ENCODE data around the gene CCDC88C.

CCDC88C gene

GRCh38 chr14:91300957-91301356, 116.7 kb downstream of the CCDC88C start:
- H3K4me3 ChIP-seq (ENCODE audit: low read length), result no peak overlapping the region
- H3K27ac ChIP-seq (ENCODE audit: low read length), result no peak overlapping the region
- H3K4me1 ChIP-seq (ENCODE audit: control insufficient read depth, low read depth, low read length), result peaks cover 20% of the 10 kb centered on the region
- no peak overlapping the region for H3K9ac ChIP-seq (ENCODE audit: low read length)
- H3K27me3 ChIP-seq (ENCODE audit: control insufficient read depth, insufficient read depth, low read length), result peaks cover 5% of the 10 kb centered on the region
- H3K36me3 ChIP-seq (ENCODE audit: control insufficient read depth, low read depth, low read length), result peaks cover 28% of the 10 kb centered on the region
- H3K9me3 ChIP-seq (ENCODE audit: control insufficient read depth, low read depth, low read length), result no peaks in the 10 kb centered on the region

DNA sequence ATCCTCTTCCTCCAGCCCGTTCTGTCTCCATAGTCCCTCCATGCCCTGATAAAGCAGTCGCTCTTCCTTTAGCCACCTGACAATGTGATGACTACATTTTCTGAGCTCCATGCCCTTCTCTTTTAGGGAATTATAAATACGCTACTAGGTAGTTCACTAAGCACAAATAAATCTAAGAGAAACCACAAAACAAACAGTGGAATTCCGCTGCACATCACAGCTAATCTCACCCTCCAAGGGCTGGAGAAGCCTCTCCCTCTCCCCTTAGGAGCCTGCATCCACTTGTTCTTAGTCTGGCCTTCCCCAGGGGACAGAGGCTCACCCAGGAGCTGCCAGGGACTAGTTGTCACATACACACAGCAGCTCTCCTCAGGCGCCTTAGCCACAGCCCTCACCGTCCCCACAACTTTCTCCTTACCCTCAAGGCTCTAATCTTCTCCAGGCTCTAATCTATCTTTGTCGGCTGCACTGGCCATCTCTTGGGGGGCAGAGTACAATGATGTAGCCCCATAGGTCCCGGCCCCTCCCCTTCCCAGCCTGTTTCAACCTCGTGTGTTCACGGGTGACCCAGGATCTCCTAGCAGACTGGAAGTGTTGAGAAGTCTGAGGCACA, 117.2 kb downstream of the CCDC88C start:
- Histone ChIP-seq H3K4me1 (ENCODE audit: control insufficient read depth, low read depth, low read length) (peaks cover 14% of the 10 kb centered on the region), H3K27ac (ENCODE audit: low read length) (no peak overlapping the region), H3K36me3 (ENCODE audit: control insufficient read depth, low read depth, low read length) (peaks cover 34% of the 10 kb centered on the region)

GRCh38 chr14:91299121-91300115, 118.2 kb downstream of the CCDC88C start:
- Histone ChIP-seq H3K36me3 (ENCODE audit: control insufficient read depth, low read depth, low read length) (peaks cover 35% of the 10 kb centered on the region), H3K27ac (ENCODE audit: low read length) (no peak overlapping the region)

More for the DNA sequence above, 117.2 kb downstream of the CCDC88C start:
- Histone ChIP-seq H3K4me3 (ENCODE audit: low read length) (no peak overlapping the region), H3K27me3 (ENCODE audit: control insufficient read depth, insufficient read depth, low read length) (peaks cover 5% of the 10 kb centered on the region), H3K9me3 (ENCODE audit: control insufficient read depth, low read depth, low read length) (no peaks in the 10 kb centered on the region), H3K9ac (ENCODE audit: low read length) (no peak overlapping the region)

GRCh38 chr14:91298576-91298975, 119.0 kb downstream of the CCDC88C start:
- Histone ChIP-seq H3K9ac (ENCODE audit: low read length) (no peak overlapping the region), H3K4me1 (ENCODE audit: control insufficient read depth, low read depth, low read length) (peaks cover 3% of the 10 kb centered on the region), H3K4me3 (ENCODE audit: low read length) (no peak overlapping the region), H3K9me3 (ENCODE audit: control insufficient read depth, low read depth, low read length) (no peaks in the 10 kb centered on the region), H3K36me3 (ENCODE audit: control insufficient read depth, low read depth, low read length) (peaks cover 42% of the 10 kb centered on the region), H3K27me3 (ENCODE audit: control insufficient read depth, insufficient read depth, low read length) (no peaks in the 10 kb centered on the region), H3K27ac (ENCODE audit: low read length) (no peak overlapping the region)

More at GRCh38 chr14:91299121-91300115, 118.2 kb downstream of the CCDC88C start:
- H3K9ac ChIP-seq (ENCODE audit: low read length), result no peak overlapping the region
- no peak overlapping the region for H3K4me3 ChIP-seq (ENCODE audit: low read length)
- H3K9me3 ChIP-seq (ENCODE audit: control insufficient read depth, low read depth, low read length), result no peaks in the 10 kb centered on the region
- H3K27me3 ChIP-seq (ENCODE audit: control insufficient read depth, insufficient read depth, low read length), result peaks cover 4% of the 10 kb centered on the region
- peaks cover 11% of the 10 kb centered on the region for H3K4me1 ChIP-seq (ENCODE audit: control insufficient read depth, low read depth, low read length)

- Histone ChIP-seq H3K27me3 (ENCODE audit: control insufficient read depth, insufficient read depth, low read length) (no peaks in the 10 kb centered on the region), H3K4me3 (ENCODE audit: low read length) (no peak overlapping the region), H3K9me3 (ENCODE audit: control insufficient read depth, low read depth, low read length) (no peaks in the 10 kb centered on the region), H3K9ac (ENCODE audit: low read length) (no peak overlapping the region), H3K27ac (ENCODE audit: low read length) (no peak overlapping the region), H3K4me1 (ENCODE audit: control insufficient read depth, low read depth, low read length) (no peaks in the 10 kb centered on the region), H3K36me3 (ENCODE audit: control insufficient read depth, low read depth, low read length) (peaks cover 40% of the 10 kb centered on the region)
Measured at GRCh38 chr14:91297081-91297711, 120.4 kb downstream of the CCDC88C start.

DNA sequence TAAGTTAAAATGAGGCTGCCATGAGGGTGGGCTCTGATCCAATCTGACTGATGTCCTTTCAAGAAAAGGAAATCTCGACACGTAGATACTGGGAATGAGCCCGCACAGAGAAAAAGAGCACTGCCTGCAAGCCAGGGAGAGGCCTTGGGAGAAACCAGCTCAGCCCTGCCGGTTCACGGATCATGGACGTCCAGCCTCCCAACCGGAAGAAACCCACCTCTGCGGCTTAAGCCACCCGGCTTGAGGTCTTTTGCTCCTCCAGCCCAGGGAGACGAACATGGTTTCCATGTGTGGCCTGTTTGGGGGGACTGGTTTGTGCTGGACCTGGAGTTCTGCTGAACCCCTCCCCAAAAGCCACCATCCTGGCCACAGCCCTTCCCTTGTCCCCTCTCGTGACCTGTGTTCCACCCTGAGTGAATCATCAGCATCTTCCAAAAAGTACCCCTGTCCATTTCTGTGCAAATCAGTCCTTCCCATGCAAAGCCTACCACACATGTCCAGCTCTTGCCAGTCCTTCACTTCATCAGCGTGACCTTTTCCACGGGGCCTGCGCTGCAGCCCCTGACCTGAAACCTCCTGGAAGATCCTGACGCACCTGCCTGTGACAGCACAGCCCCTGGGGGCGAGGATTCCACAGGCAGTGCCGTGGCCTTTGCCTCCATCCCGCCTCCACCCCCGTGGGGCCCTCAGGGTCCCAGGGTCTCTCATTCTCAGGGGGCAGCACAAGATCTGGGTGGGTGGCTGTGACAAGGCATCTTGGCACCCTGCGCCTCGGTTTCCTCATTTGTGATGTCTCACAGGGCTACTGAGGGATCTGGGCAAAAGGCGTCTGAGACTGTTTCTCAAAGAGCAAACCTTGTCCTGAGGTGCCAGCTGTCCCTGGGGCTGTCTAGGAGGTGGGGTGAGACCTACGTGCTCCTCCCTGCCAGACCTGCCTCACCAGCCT, 121.5 kb downstream of the CCDC88C start:
- no peak overlapping the region for H3K4me3 ChIP-seq (ENCODE audit: low read length)
- H3K27ac ChIP-seq (ENCODE audit: low read length), result no peak overlapping the region
- no peaks in the 10 kb centered on the region for H3K9me3 ChIP-seq (ENCODE audit: control insufficient read depth, low read depth, low read length)
- no peaks in the 10 kb centered on the region for H3K4me1 ChIP-seq (ENCODE audit: control insufficient read depth, low read depth, low read length)
- peaks cover 36% of the 10 kb centered on the region for H3K36me3 ChIP-seq (ENCODE audit: control insufficient read depth, low read depth, low read length)
- no peaks in the 10 kb centered on the region for H3K27me3 ChIP-seq (ENCODE audit: control insufficient read depth, insufficient read depth, low read length)
- no peak overlapping the region for H3K9ac ChIP-seq (ENCODE audit: low read length)

DNA sequence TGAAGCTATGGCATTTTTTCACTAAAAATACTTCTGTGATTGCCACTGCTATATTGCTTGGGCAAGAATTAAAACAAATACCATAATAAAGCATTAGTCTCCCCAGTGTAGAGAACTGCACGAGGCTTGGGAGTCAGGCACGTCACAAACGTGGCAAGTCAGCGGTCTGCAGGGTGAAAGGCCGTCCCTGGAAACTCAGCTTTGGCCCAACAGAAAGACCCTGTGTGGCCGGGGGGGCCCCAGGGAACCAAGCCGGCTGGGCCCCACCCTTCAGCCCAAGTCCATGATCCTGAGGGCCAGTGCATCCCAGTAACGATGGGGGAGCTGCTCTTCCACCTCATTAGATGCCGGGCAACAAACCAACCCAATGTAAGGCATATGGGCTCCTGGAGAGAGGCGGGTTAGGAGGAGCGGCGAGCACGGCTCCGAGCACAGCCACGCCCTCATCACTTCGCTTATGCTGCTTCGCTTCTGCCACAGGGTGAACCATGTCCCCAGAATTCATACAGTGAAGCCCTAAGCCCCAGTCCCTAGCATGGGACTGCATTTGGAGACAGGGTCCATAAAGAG, 122.3 kb downstream of the CCDC88C start:
- H3K36me3 ChIP-seq (ENCODE audit: control insufficient read depth, low read depth, low read length), result peaks cover 39% of the 10 kb centered on the region

GRCh38 chr14:91294153-91294552, 123.5 kb downstream of the CCDC88C start:
- peaks cover 39% of the 10 kb centered on the region for H3K36me3 ChIP-seq (ENCODE audit: control insufficient read depth, low read depth, low read length)

More for the DNA sequence above, 122.3 kb downstream of the CCDC88C start:
- Histone ChIP-seq H3K9me3 (ENCODE audit: control insufficient read depth, low read depth, low read length) (no peaks in the 10 kb centered on the region), H3K27me3 (ENCODE audit: control insufficient read depth, insufficient read depth, low read length) (no peaks in the 10 kb centered on the region), H3K27ac (ENCODE audit: low read length) (no peak overlapping the region), H3K9ac (ENCODE audit: low read length) (no peak overlapping the region), H3K4me3 (ENCODE audit: low read length) (no peak overlapping the region), H3K4me1 (ENCODE audit: control insufficient read depth, low read depth, low read length) (no peaks in the 10 kb centered on the region)

GRCh38 chr14:91293281-91293680, 124.3 kb downstream of the CCDC88C start:
- H3K4me3 ChIP-seq (ENCODE audit: low read length), result no peak overlapping the region
- no peaks in the 10 kb centered on the region for H3K4me1 ChIP-seq (ENCODE audit: control insufficient read depth, low read depth, low read length)
- no peak overlapping the region for H3K27ac ChIP-seq (ENCODE audit: low read length)
- peaks cover 43% of the 10 kb centered on the region for H3K36me3 ChIP-seq (ENCODE audit: control insufficient read depth, low read depth, low read length)
- H3K9me3 ChIP-seq (ENCODE audit: control insufficient read depth, low read depth, low read length), result no peaks in the 10 kb centered on the region
- no peaks in the 10 kb centered on the region for H3K27me3 ChIP-seq (ENCODE audit: control insufficient read depth, insufficient read depth, low read length)
- no peak overlapping the region for H3K9ac ChIP-seq (ENCODE audit: low read length)

More at GRCh38 chr14:91294153-91294552, 123.5 kb downstream of the CCDC88C start:
- Histone ChIP-seq H3K9me3 (ENCODE audit: control insufficient read depth, low read depth, low read length) (no peaks in the 10 kb centered on the region), H3K27ac (ENCODE audit: low read length) (no peak overlapping the region), H3K4me1 (ENCODE audit: control insufficient read depth, low read depth, low read length) (no peaks in the 10 kb centered on the region), H3K4me3 (ENCODE audit: low read length) (no peak overlapping the region), H3K9ac (ENCODE audit: low read length) (no peak overlapping the region), H3K27me3 (ENCODE audit: control insufficient read depth, insufficient read depth, low read length) (no peaks in the 10 kb centered on the region)

DNA sequence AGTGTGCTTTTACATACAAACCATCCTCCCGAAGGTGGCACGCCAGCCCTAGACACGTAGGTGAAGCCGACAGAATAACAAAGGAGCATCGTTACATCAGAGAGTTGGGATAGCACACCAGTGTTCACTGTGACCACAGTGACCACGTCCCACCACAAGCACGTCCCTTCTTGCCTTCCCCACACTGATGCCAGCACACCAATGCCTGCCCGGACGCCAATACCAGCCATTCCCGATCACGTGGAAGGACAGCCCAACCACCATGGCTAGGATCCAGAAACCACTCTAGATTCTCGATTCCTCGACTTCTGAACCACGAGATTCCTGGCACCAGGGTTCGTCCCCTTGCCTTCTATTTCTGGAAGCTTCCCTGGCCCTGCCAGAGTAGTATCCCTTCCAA, 125.1 kb downstream of the CCDC88C start:
- no peak overlapping the region for H3K9ac ChIP-seq (ENCODE audit: low read length)
- H3K36me3 ChIP-seq (ENCODE audit: control insufficient read depth, low read depth, low read length), result peaks cover 49% of the 10 kb centered on the region
- no peaks in the 10 kb centered on the region for H3K27me3 ChIP-seq (ENCODE audit: control insufficient read depth, insufficient read depth, low read length)
- H3K4me3 ChIP-seq (ENCODE audit: low read length), result no peak overlapping the region
- no peak overlapping the region for H3K27ac ChIP-seq (ENCODE audit: low read length)
- no peaks in the 10 kb centered on the region for H3K4me1 ChIP-seq (ENCODE audit: control insufficient read depth, low read depth, low read length)
- H3K9me3 ChIP-seq (ENCODE audit: control insufficient read depth, low read depth, low read length), result no peaks in the 10 kb centered on the region

Data from iPS-18a (cell line).